Gastrocnemius medialis (tissue), 4 donors: ENCODE measurements around the gene GPR183. TPM values are rescaled to one million over a fixed set of nuclear protein-coding genes. Genes with fewer than 3 reads are reported as not detected.

ENCODE experiments used
- ATAC-seq, 2 donors: fragments of 150-250 bp; one replicate each; pipeline ENCODE4 v1.9.1; 2016
- DNase-seq, 2 donors: peaks; one replicate each; pipeline ENCODE4 v3.0.0-alpha.2; 2019
- H3K27ac ChIP-seq, 4 donors: fragments of 200-600 bp; sonication (generic); 1 replicate in 1 of 4; 2 replicates in 3 of 4; pipeline ENCODE4 v1.5.1; 2016 to 2018; ENCODE audit warnings: mild to moderate bottlenecking in 2 of 4, moderate library complexity in 1 of 4
- H3K27me3 ChIP-seq, 3 donors: fragments of 200-600 bp; sonication (generic) in 2 of 3; 1 replicate in 1 of 3; 2 replicates in 2 of 3; pipeline versions ENCODE4 v1.5.1 to v1.6.0; 2016 to 2019; ENCODE audit warnings: mild to moderate bottlenecking in 1 of 3, moderate library complexity in 1 of 3
- H3K36me3 ChIP-seq, 2 donors: fragments of 200-600 bp; sonication (generic) in 1 of 2; one replicate each; pipeline ENCODE4 v1.5.1; 2017 to 2018
- H3K4me1 ChIP-seq, 2 donors: fragments of 200-600 bp; sonication (generic) in 1 of 2; one replicate each; pipeline ENCODE4 v1.5.1; 2016 to 2017; ENCODE audit warnings: mild to moderate bottlenecking in 2 of 2
- H3K4me3 ChIP-seq, 4 donors: fragments of 200-600 bp; sonication (generic) in 3 of 4; 1 replicate in 1 of 4; 2 replicates in 3 of 4; pipeline ENCODE4 v1.5.1; 2016 to 2019; ENCODE audit warnings: mild to moderate bottlenecking in 2 of 4
- H3K9me3 ChIP-seq, 3 donors: fragments of 200-600 bp; sonication (generic) in 2 of 3; 1 replicate in 1 of 3; 2 replicates in 2 of 3; pipeline ENCODE4 v1.5.1; 2016 to 2019
- POLR2A ChIP-seq, 2 donors: fragments of 450-650 bp; IDR thresholded peaks; one replicate each; pipeline ENCODE4 v1.6.1; 2017; ENCODE audit warnings: antibody characterized with exemption in 2 of 2, mild to moderate bottlenecking in 2 of 2, moderate library complexity in 2 of 2
- in situ Hi-C, 4 donors: fragments of 200-750 bp; cut with MboI; loops; one replicate each; pipeline versions ENCODE4 v1.15.0 to v1.8.0; 2017; ENCODE audit warnings: low sequenced_read_pairs in 4 of 4
- intact Hi-C: fragments of 100-400 bp; cut with DNase I; formaldehyde crosslinking; loops from one replicate; pipeline ENCODE4 v1.15.1; 2023; ENCODE audit warnings: low total_unique reads
- total RNA-seq, 4 donors: library from RNA; depleted of rRNA; stranded (reverse); fragments of >200 nt; gene quantifications; one replicate each; pipeline versions ENCODE4 v1.1.0 to v1.2.3, GENCODE V29; 2016
- TF ChIP-seq, protein P1 (sequence below), 5 experiments: fragments of 450-650 bp in 3 of 5; fragments of 200-600 bp in 2 of 5; sonication (generic) in 2 of 5; IDR thresholded peaks in 4 of 5; conservative IDR thresholded peaks in 1 of 5; 1 replicate in 4 of 5; 2 replicates in 1 of 5; pipeline ENCODE4 v1.5.1; 2016 to 2019; ENCODE audit warnings: antibody characterized with exemption in 5 of 5, mild to moderate bottlenecking in 3 of 5, moderate library complexity in 3 of 5

GPR183 gene
- total RNA-seq, 4 donors from 2014 or later, result 0.49 to 3.4 (median 2.5) TPM

GRCh38 chr13:99294958-99295357 is 12.2 kb downstream of the GPR183 start:
- in situ Hi-C loops, result no loop called here

GRCh38 chr13:99294198-99294597 is 13.0 kb downstream of the GPR183 start:
- DNase-seq, result no peak
- intact Hi-C loops, result no loop called here
- Histone ChIP-seq H3K36me3 (no peaks in the 10 kb centered on the region), H3K4me1 (peaks cover 3 to 4% of the 10 kb centered on the region in 2 donors), H3K27me3 (no peaks in the 10 kb centered on the region), H3K4me3 (no peak overlapping the region), H3K27ac (no peak overlapping the region), H3K9me3 (no peaks in the 10 kb centered on the region)
- in situ Hi-C loops, result no loop called here
- no peak for TF ChIP-seq POLR2A (IDR thresholded peaks at IDR 0.05)
- TF ChIP-seq, protein P1, sequence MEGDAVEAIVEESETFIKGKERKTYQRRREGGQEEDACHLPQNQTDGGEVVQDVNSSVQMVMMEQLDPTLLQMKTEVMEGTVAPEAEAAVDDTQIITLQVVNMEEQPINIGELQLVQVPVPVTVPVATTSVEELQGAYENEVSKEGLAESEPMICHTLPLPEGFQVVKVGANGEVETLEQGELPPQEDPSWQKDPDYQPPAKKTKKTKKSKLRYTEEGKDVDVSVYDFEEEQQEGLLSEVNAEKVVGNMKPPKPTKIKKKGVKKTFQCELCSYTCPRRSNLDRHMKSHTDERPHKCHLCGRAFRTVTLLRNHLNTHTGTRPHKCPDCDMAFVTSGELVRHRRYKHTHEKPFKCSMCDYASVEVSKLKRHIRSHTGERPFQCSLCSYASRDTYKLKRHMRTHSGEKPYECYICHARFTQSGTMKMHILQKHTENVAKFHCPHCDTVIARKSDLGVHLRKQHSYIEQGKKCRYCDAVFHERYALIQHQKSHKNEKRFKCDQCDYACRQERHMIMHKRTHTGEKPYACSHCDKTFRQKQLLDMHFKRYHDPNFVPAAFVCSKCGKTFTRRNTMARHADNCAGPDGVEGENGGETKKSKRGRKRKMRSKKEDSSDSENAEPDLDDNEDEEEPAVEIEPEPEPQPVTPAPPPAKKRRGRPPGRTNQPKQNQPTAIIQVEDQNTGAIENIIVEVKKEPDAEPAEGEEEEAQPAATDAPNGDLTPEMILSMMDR (IDR thresholded peaks at IDR 0.05 in 4 of 5, conservative IDR thresholded peaks at IDR 0.05 in 1 of 5), result no peak
- no peak for ATAC-seq

More at GRCh38 chr13:99294958-99295357, 12.2 kb downstream of the GPR183 start:
- H3K36me3 ChIP-seq, result no peaks in the 10 kb centered on the region
- H3K27me3 ChIP-seq, result no peaks in the 10 kb centered on the region
- ATAC-seq, result no peak
- no peak overlapping the region for H3K4me3 ChIP-seq
- no peaks in the 10 kb centered on the region for H3K9me3 ChIP-seq
- no peak for TF ChIP-seq POLR2A (IDR thresholded peaks at IDR 0.05)
- TF ChIP-seq, protein P1 (IDR thresholded peaks at IDR 0.05 in 4 of 5, conservative IDR thresholded peaks at IDR 0.05 in 1 of 5), result no peak
- peaks cover 3 to 4% of the 10 kb centered on the region in 2 donors for H3K4me1 ChIP-seq
- DNase-seq, result no peak
- H3K27ac ChIP-seq, result no peak overlapping the region
- intact Hi-C loops, result no loop called here

- no peaks in the 10 kb centered on the region for H3K36me3 ChIP-seq
- in situ Hi-C loops, result no loop called here
- H3K9me3 ChIP-seq, result no peaks in the 10 kb centered on the region
- DNase-seq (no peak), ATAC-seq (no peak)
- no peaks in the 10 kb centered on the region for H3K27me3 ChIP-seq
- H3K27ac ChIP-seq, result no peak overlapping the region
- peaks cover 10% of the 10 kb centered on the region in 2 donors for H3K4me1 ChIP-seq
- intact Hi-C loops, result no loop called here
- no peak overlapping the region for H3K4me3 ChIP-seq
- TF ChIP-seq POLR2A (IDR thresholded peaks at IDR 0.05), result no peak
- TF ChIP-seq, protein P1 (IDR thresholded peaks at IDR 0.05 in 4 of 5, conservative IDR thresholded peaks at IDR 0.05 in 1 of 5), result no peak
Observed at GRCh38 chr13:99293178-99293577, 14.0 kb downstream of the GPR183 start.

DNA sequence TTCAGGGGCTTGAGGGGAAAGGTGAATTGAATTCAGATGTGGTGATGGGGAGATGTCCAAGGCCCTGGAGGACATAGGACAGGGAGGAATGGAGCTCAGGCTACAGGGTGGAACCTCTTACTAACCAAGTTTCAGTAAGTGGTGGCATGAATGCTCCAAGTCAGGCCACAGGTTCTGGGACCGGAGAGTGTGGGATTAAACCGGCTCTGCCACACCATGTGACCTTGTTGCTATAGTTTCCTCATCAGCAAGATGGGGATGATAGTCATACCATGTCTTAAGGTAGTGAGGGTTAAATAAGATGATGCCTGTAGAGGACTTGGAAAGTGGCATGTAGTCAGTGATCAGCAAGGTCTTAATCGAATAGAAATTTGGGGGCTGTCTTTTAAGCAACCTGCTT is 16.3 kb downstream of the GPR183 start:
- no peak for DNase-seq
- intact Hi-C loops, result no loop called here

More for the DNA sequence above, 16.3 kb downstream of the GPR183 start:
- no peak for TF ChIP-seq POLR2A (IDR thresholded peaks at IDR 0.05)
- TF ChIP-seq, protein P1 (IDR thresholded peaks at IDR 0.05 in 4 of 5, conservative IDR thresholded peaks at IDR 0.05 in 1 of 5), result no peak
- in situ Hi-C loops, result no loop called here
- peaks cover 25 to 31% of the 10 kb centered on the region in 2 donors for H3K4me1 ChIP-seq
- no peak overlapping the region for H3K27ac ChIP-seq
- H3K36me3 ChIP-seq, result no peaks in the 10 kb centered on the region
- no peaks in the 10 kb centered on the region for H3K27me3 ChIP-seq
- no peaks in the 10 kb centered on the region for H3K9me3 ChIP-seq
- no peak for ATAC-seq
- no peak overlapping the region for H3K4me3 ChIP-seq
